Measurements from ENCODE around the gene LRCOL1.
A peak's percentile ranks its signal among the peaks of the same experiment; 100 is the strongest.

LRCOL1 gene

GRCh38 chr12:132554845-132555630 lies 55.3 kb downstream of the LRCOL1 start:
- TF ChIP-seq CTCF (conservative IDR thresholded peaks at IDR 0.05) = peak; percentile 59
- H3K27ac ChIP-seq = no peak overlapping the region
